HG03442 (cell line): ENCODE measurements around the gene AP3S1.
"Not testable (repeated sequence)": the region's sequence is repeated elsewhere in the genome, so short reads cannot be mapped to it uniquely, and the experiment has no call there.

Experiments
- ATAC-seq: cut with Tn5 transposase; IDR thresholded peaks from one replicate; pipeline ENCODE4 v1.9.1; 2021; ENCODE audit warnings: mild to moderate bottlenecking, moderate library complexity; ENCODE audit not compliant: unreplicated experiment

Gene AP3S1

DNA sequence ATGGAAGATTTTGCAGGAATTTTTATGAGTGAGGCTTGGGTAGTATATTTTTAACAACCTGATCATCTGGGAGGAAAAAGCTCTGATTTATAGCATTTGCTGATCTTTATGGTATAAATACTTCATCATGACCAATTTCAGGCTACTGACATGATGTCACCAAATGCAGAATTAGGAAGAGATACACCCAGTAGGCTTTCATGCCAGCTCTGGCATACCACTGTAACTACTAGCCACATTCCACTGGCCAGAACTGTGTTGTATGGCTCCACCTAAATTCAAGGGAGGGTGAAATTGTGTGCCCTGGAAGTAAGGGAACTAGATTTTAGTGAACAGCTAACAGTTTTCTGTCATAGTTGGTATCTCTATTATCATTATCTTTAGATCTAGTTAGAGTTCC, 17.6 kb downstream of the AP3S1 start:
- ATAC-seq: no peak

DNA sequence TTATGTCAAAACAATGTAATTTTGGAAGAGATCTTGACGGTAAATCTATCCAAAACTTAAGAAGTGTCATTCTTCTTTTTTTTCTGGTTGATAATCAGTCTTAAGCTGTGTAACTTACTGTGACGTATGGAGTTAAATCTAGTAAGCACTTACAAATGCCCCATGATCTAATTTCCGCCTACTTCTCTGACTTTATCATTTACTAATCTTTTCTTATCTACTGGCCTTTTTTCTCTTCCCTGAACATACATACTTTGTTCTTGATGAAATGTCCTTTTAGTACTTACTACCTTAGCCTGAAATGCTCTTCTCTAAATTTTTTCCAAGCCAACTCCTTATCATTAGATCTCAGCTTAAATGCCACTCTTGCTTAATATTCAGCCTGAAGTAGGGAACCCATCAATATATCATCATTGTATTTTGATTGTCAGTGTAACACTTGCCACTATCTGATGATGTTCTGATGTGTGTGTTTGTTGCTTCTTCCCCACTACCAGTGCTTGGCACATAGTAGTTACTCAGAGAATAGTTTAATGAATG, 27.6 kb downstream of the AP3S1 start:
- ATAC-seq: no peak

DNA sequence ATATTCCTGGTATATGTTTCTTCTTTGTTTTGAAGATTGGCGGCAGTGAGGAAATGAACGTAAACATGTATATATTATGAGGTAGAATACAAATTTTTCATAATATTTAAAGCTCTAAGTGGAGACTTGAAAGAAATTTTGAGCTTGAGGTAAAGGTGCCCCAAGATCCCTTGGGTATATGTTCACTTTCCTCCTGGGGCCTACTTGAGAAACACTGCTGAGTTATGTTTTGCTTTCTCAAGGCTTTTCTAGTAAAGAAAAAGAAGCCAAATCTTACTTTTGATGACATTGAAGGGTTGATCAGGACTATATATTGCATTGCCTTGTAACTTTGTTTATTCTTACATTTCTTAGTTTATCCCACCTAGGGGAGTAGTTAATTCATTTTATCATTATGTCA, 30.7 kb downstream of the AP3S1 start:
- ATAC-seq: no peak

DNA sequence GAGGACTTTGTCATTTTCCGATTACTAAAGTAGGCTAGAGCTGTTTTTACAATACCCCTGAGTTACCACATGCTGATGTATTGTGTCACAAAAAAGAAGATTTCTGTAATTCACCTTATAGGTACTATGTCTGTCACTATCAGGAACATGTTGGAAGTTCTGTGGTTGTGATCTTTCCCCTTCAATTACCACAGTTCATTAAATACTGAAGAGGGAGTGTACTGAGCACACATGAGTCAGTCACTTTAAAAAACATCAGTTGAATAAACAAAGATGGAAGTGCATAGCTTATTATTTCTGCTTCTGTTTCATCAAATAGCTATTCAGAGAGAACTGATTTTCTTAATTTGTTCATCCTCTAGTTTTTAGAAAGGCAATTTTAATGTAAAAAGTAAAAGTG, 31.7 kb downstream of the AP3S1 start:
- ATAC-seq: no peak

DNA sequence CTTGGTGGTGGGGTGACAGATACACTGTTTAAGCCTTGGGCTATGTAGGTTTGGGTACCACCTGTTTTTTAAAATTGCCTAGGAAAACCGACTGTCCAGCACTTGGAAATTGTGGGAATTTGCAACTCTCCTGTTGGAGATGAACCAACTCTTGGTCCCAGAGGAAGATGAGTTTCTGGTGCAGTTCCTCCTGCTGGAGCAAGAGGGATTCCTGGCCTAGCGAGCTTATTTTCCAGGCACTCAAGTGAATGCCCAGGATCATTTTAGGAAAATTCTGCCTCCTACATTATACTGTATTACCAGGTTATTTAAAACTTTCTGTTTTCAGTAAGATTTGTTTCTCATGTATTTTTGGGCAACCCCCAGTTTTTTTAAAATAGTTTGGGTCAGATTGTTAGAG, 33.7 kb downstream of the AP3S1 start:
- ATAC-seq: no peak

DNA sequence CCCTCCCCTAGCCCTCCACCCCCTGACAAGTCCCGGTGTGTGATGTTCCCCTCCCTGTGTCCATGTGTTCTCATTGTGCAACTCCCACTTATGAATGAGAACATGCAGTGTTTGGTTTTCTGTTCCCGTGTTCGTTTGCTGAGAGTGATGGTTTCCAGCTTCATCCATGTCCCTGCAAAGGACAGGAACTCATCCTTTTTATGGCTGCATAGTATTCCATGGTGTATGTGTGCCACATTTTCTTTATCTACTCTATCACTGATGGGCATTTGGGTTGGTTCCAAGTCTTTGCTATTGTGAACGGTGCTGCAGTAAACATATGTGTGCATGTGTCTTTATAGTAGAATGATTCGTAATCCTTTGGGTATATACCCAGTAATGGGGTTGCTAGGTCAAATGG, 35.6 kb downstream of the AP3S1 start:
- not testable (repeated sequence) for ATAC-seq

DNA sequence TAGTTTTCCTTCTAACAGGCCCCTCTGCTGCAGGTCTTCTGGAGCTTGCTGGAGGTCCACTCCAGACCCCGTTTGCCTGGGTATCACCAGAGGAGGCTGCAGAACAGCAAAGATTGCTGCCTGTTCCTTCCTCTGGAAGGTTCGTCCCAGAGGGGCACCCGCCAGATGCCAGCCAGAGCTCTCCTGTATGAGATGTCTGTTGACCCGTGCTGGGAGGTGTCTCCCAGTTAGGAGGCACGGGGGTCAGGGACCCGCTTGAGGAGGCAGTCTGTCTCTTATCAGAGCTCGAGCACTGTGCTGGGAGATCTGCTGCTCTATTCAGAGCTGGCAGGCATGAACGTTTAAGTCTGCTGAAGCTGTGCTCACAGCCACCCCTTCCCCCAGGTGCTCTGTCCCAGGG, 40.7 kb downstream of the AP3S1 start:
- not testable (repeated sequence) for ATAC-seq

DNA sequence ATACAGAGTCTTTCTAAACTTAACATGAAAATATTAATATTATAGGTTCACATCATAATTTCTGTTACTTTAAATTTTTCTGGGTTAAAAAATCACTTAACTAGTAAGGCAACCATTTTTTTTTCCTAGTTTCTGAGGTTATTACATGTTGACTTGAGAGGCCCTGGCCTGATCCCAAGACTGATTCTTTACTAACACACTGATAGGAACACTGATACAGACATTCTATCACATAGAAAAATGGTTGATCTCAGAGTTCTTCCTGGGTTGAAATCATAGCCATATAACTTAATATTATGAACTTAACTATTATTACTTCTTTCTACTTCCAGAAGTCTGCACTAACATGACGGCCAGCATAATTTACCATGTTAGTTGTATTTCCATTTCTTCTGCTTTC, 43.0 kb downstream of the AP3S1 start:
- no peak for ATAC-seq

DNA sequence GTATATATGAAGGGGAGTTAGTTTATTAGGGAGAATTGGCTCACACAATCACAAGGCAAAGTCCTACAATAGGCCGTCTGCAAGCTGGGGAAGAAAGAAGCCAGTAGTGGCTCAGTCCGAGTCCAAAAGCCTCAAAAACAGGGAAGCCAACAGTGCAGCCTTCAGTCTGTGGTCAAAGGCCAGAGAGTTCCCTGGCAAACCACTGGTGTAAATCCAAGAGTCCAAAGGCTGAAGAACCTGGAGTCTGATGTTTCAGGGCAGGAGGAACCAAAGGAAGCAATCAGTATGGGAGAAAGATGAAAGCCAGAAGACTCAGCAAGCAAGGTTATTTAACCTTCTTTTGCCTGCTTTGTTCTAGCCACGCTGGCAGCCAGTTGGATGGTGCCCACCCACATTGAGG, 43.5 kb downstream of the AP3S1 start:
- not testable (repeated sequence) for ATAC-seq

DNA sequence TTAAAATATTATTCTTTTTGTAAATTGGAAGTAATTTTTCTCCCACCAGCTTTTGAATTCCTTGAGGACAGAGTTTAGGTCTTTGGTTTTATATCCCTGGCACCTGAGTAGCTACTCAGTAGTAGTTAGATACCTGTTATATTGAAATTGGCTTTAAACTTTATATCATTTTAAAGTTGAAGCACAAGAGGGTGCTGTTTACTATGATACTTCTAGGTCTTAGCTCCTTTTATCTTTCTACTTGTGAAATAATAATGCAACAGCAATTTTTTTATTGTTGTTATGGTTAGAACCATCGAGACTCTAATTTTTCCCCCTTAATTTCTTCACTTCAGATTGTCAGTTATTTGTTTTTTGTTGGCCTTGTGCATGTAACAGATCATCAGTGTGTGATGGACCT, 46.3 kb downstream of the AP3S1 start:
- ATAC-seq: no peak

DNA sequence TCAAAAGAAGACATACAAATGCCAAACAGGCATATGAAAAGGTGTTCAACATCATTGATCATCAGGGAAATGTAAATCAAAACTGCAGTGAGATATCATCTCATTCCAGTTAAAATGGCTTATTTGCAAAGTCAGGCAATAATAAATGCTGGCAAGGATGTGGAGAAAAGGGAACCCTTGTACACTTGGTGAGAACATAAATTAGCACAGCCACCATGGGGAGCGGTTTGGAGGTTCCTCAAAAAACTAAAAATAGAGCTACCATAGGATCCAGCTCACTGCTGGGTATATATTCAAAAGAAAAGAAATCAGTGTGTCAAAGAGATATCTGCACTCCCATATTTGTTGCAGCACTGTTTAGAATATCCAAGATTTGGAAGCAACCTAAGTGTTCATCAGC, 50.3 kb downstream of the AP3S1 start:
- no peak for ATAC-seq

DNA sequence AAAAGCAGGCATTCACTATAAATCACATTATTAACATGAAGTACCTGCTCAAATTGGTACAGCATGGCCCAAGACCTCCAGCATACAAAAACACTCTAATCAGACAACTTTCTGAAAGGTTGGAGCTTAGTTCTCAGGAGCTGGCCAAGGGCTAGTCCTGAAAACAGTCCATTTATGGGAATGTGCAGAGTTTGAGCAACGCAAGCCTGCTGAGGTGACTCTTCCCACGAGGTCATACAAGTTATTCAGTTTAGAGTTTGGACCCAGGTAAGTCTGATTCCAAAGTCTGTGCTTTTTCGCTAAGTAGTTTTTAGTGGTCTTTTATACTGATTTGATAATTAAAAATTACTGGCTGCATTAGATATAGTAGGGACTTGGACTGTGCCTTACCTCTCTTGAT, 52.6 kb downstream of the AP3S1 start:
- ATAC-seq: no peak

DNA sequence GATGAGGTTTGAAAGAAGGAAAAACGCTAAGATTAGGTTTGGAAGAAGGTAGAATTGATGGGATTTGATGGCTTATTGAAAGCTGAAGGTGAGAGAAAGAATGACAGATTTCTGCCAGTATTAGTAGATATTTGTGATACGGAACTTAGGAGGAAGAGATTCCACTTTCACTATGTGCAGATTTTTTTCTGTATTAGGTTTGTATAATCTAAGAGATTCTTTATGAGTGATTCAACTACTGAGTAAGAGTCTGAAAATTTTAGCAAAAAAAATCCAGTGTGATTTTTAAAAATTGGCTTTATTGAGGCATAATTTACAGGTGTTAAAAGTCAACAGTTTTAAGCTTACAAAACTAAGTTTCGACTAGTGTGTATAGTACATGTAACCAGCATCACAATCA, 54.1 kb downstream of the AP3S1 start:
- ATAC-seq: no peak

DNA sequence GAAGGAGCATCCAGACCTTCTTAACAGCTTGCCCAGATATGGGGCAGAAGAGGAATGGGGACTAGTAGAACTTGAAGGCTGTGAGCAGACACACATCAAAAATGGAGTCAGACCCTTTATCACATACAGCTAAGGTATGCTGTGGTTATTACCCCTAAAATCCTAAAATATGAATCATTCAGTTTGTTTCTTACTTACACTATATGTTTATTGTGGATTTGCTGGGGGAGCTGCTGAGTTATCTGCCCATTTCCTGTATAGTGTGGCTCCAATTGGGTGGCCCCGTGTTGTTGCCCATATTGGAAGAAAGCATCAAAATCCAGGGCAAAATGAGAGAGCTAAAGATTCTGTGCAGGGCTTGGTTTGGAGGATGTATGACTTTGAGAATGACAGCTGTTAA, 56.9 kb downstream of the AP3S1 start:
- no peak for ATAC-seq

DNA sequence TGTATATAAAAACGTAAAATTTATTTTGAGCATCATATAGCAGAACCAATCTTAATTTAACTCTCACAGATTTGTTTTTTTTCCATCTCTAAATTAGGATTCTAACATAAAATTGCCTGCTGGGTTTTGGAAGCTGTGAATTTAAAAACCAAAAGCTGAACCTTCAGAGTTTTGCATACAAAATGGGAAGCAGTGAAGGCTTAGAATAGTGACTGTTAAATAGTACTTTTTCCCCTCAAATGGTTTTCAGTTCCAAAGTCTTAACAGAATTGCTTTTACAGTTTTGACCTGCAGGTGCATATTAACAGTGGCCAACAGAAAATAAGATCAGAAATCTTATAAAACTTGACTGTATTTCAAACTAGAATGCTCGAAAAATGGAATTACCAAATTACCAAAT, 65.4 kb downstream of the AP3S1 start:
- ATAC-seq: no peak

DNA sequence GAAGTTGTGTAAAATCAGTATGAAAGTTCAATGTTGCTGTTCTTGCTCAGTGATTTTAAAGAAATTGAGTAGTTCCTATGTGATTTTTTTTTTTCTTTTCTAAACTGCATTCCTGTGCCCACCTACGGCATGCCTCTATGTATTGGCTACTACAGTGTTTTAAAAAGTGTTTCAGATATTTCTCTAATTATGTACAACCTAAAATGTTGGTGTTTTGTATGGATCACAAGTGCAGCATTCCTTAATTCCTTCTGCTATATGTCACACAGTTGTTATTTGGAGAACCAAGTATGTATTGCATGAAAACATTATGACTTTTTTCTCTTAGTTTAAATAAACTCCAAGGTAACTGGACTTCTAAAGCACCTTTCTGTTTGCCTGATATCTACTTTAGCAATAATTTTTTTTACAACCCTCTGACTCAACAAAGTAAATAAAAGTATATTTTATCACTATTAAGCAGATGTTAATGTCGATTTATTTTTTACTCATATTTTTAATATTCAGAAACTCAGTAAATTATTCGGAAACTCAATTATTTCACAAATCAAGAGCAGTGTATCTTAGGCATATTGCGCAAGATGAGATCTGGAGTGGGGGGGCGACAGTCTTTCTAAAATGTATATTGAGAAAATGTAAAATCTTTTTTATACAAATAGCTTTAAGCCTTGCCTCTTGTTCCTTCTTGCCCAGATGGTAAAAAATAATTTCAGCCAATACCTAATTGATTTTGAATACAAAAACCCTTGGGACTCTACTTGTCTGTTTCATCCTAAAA, 72.1 kb downstream of the AP3S1 start:
- ATAC-seq: not testable (repeated sequence)

DNA sequence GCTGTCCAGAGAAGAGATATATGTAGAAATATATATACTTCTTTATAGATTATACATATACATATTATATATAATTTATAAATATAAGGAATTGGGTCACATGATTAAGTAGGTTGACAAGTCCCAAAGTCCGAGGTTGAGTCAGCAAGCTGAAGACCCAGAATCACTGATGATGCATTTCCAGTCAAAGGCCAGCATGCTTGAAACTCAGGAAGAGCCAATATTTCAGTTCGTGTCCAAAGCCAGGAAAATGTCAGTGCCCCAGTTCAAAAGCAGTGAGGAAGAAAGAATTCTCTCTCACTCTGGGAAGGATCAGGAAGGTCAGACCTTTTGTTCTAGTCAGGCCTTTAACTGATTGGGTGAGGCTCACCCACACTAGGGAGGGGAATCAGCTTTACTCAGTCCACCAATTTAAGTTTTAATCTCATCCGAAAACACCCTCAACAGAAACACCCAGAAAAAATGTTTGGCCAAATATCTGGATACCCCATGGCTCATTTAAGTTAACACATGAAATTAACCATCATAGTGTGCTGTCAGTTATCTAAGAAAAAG, 78.5 kb downstream of the AP3S1 start:
- ATAC-seq: no peak

DNA sequence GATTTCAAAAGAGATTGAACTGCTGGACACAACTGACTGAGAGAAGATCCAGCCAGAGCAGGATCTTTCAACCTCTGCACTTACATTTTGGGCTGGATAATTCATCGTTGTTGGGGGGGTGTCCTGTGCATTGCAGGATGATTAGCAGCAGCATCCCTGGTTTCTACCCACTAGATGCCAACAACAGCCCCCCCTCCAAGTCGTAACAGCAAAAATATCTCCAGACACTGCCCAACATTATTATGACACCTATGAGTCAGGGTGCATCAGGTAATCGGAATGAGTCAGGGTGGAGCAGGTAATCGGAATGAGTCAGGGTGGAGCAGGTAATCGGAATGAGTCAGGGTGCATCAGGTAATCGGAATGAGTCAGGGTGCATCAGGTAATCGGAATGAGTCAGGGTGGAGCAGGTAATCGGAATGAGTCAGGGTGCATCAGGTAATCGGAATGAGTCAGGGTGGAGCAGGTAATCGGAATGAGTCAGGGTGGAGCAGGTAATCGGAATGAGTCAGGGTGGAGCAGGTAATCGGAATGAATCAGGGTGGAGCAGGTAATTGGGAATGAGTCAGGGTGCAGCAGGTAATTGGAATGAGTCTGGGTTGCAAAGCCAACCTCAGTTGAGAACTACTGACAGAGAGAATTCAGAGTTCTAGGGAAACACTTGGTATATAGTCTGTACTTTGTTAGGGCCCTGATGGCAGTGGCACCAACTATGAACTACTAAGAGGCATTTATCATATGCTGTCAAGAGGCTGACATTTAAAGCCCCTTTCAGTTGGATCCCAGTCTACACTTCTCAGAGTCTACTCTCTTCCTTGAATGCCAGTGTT, 87.1 kb downstream of the AP3S1 start:
- ATAC-seq: not testable (repeated sequence)

DNA sequence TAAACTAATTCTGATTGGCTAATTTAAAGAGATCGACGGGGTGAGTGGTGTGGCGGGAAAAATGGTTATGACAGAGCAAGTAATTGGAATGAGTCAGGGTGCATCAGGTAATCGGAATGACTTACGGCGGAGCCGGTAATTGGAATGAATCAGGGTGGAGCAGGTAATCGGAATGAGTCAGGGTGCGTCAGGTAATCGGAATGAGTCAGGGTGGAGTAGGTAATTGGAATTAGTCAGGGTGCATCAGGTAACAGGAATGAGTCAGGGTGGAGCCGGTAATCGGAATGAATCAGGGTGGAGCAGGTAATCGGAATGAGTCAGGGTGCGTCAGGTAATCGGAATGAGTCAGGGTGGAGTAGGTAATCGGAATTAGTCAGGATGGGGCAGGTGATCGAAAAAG, 88.4 kb downstream of the AP3S1 start:
- not testable (repeated sequence) for ATAC-seq

DNA sequence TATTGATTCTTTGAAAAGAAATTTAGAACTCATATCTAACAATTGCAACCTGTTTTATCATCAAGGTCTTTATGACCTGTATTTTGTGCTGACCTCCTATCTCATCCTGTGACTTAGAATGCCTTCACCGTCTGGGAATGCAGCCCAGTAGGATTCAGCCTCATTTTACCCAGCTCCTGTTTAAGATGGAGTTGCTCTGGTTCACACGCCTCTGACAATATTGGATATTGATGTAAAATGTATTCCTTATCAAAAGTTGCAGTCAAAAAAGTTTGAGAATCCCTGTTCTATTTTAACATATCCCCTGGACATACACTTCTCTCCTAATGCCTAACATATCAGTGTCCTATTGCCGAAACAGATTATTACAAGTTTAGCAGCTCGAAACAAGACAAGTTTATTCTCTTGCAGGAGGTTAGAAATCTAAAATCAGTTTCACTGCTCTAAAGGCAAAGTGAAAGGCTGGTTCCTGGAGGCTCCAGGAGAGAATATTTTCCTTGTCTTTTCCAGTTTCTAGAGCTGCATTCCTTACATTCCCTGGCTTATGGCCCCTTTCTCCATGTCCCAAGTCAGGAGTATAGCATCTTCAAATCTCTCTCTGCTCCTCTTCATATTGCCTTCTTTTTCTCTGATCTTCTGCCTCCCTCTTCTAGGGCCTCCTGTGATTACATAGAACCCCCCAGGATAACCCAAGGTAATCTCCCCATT, 89.0 kb downstream of the AP3S1 start:
- ATAC-seq: no peak

DNA sequence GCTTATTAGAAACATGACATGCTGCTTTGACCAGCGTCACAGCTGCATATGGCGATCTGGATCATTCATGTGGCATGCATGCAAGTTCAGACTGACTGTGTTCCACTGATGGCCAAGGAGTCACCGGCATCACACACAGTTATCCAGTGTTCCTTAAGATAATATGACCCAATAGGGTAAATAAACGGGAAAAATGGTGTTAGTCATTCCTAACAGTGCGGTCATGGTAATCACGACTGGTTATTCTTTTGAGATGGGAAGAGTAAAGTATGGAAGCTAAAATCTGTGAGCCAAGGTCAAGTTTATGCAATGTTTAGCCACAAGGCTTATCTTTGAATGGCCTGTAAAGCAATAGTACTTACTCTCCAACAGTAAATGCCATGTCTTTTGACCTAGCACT, 91.3 kb downstream of the AP3S1 start:
- no peak for ATAC-seq
